ENCODE data around the gene CNPY1.

Gene CNPY1

GRCh38 chr7:155540553-155540952 is 5.8 kb downstream of the CNPY1 start:
- peaks cover 4% of the 10 kb centered on the region for H3K27me3 ChIP-seq (ENCODE audit: insufficient read depth, poor library complexity, severe bottlenecking)
- H3K27ac ChIP-seq (replicated peaks) = no peak overlapping the region
- H3K4me3 ChIP-seq (replicated peaks; ENCODE audit: insufficient read depth, low read length) = no peak overlapping the region
- TF ChIP-seq, protein P1, sequence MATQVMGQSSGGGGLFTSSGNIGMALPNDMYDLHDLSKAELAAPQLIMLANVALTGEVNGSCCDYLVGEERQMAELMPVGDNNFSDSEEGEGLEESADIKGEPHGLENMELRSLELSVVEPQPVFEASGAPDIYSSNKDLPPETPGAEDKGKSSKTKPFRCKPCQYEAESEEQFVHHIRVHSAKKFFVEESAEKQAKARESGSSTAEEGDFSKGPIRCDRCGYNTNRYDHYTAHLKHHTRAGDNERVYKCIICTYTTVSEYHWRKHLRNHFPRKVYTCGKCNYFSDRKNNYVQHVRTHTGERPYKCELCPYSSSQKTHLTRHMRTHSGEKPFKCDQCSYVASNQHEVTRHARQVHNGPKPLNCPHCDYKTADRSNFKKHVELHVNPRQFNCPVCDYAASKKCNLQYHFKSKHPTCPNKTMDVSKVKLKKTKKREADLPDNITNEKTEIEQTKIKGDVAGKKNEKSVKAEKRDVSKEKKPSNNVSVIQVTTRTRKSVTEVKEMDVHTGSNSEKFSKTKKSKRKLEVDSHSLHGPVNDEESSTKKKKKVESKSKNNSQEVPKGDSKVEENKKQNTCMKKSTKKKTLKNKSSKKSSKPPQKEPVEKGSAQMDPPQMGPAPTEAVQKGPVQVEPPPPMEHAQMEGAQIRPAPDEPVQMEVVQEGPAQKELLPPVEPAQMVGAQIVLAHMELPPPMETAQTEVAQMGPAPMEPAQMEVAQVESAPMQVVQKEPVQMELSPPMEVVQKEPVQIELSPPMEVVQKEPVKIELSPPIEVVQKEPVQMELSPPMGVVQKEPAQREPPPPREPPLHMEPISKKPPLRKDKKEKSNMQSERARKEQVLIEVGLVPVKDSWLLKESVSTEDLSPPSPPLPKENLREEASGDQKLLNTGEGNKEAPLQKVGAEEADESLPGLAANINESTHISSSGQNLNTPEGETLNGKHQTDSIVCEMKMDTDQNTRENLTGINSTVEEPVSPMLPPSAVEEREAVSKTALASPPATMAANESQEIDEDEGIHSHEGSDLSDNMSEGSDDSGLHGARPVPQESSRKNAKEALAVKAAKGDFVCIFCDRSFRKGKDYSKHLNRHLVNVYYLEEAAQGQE (IDR thresholded peaks at IDR 0.05; ENCODE audit: insufficient replicate concordance, low read depth) = no peak
- DNase-seq (ENCODE audit: low read depth in 1 of 2, low spot score in 1 of 2) = no peak

DNA sequence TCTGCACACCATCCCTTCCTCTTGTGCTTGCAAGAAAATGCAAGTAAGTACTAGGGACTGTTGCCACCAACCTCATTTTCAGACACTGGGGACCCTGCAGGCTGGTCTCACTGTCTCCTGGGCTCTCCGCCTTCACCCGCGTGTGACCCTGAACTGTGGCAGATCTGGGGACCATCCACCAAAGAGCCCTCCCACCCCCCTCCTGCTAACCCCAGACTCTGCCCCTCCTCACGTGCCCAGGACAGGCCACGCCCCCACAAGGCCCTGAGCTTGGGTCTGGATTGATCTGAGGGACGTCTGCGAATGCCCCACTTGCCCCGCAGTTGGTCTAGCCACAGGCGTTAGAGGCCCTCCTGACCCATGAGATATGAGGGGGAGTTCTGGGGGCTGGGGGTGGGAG is 8.1 kb downstream of the CNPY1 start:
- no peak for TF ChIP-seq POLR2AphosphoS5 (IDR thresholded peaks at IDR 0.05; ENCODE audit: low read depth)
- TF ChIP-seq, protein P1 (IDR thresholded peaks at IDR 0.05; ENCODE audit: insufficient replicate concordance, low read depth) = no peak
- TF ChIP-seq GABPA (IDR thresholded peaks at IDR 0.05; ENCODE audit: low read depth) = no peak
- TF ChIP-seq SPI1 (IDR thresholded peaks at IDR 0.05; ENCODE audit: borderline replicate concordance, low read depth) = no peak
- TF ChIP-seq, protein P2, sequence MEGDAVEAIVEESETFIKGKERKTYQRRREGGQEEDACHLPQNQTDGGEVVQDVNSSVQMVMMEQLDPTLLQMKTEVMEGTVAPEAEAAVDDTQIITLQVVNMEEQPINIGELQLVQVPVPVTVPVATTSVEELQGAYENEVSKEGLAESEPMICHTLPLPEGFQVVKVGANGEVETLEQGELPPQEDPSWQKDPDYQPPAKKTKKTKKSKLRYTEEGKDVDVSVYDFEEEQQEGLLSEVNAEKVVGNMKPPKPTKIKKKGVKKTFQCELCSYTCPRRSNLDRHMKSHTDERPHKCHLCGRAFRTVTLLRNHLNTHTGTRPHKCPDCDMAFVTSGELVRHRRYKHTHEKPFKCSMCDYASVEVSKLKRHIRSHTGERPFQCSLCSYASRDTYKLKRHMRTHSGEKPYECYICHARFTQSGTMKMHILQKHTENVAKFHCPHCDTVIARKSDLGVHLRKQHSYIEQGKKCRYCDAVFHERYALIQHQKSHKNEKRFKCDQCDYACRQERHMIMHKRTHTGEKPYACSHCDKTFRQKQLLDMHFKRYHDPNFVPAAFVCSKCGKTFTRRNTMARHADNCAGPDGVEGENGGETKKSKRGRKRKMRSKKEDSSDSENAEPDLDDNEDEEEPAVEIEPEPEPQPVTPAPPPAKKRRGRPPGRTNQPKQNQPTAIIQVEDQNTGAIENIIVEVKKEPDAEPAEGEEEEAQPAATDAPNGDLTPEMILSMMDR (IDR thresholded peaks at IDR 0.05; ENCODE audit: insufficient read depth, low read length) = no peak
- Histone ChIP-seq H3K27me3 (ENCODE audit: insufficient read depth, poor library complexity, severe bottlenecking) (peaks cover 17% of the 10 kb centered on the region), H3K4me3 (replicated peaks; ENCODE audit: insufficient read depth, low read length) (no peak overlapping the region), H3K27ac (replicated peaks) (no peak overlapping the region)
- no peak for DNase-seq (ENCODE audit: low read depth in 1 of 2, low spot score in 1 of 2)

DNA sequence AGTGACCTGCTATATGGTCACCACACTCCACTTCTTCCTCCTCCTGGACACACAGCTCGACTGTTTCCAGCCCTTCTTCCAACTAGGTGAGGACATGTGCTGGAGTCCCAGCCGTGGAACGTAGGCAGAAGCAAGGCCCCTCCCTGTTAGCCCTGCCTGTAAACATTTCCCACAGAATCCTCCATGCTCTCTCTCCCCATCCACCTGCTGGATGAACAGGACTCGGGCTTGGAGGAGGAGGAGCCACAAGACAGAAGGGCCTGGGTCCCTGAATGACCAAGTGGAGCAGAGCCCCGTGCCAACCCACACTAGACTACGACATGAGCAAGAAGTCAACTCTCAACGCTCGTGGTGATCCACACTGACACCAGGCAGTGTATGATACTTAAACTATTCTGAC is 9.9 kb downstream of the CNPY1 start:
- no peak overlapping the region for H3K4me3 ChIP-seq (replicated peaks; ENCODE audit: insufficient read depth, low read length)
- TF ChIP-seq, protein P2 (IDR thresholded peaks at IDR 0.05; ENCODE audit: insufficient read depth, low read length) = no peak
- TF ChIP-seq, protein P1 (IDR thresholded peaks at IDR 0.05; ENCODE audit: insufficient replicate concordance, low read depth) = no peak
- TF ChIP-seq SPI1 (IDR thresholded peaks at IDR 0.05; ENCODE audit: borderline replicate concordance, low read depth) (no peak), GABPA (IDR thresholded peaks at IDR 0.05; ENCODE audit: low read depth) (no peak), POLR2AphosphoS5 (IDR thresholded peaks at IDR 0.05; ENCODE audit: low read depth) (no peak)
- DNase-seq (ENCODE audit: low read depth in 1 of 2, low spot score in 1 of 2) = no peak
- H3K27me3 ChIP-seq (ENCODE audit: insufficient read depth, poor library complexity, severe bottlenecking) = peaks cover 35% of the 10 kb centered on the region
- H3K27ac ChIP-seq (replicated peaks) = no peak overlapping the region

DNA sequence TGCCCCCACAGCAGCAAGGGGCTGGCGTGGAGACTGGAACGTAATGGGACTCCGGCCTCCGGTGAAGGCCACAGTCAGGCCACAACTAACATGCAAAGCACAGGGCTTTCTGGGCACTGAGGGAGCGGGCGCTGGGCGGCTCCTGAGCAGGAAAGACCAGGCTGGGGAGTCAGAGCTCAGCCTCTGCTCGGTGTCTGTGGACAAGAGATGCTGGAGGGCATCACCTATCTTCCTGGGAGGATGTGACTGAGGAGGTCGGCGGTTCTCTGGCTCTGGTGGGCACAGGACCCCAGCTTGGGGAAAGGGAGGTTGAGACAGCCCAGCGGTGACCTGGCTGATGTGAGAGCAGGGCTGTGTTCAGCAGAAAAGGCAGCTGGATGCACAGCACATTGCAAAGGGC is 11.7 kb downstream of the CNPY1 start:
- Histone ChIP-seq H3K27ac (replicated peaks) (no peak overlapping the region), H3K4me3 (replicated peaks; ENCODE audit: insufficient read depth, low read length) (no peak overlapping the region), H3K27me3 (ENCODE audit: insufficient read depth, poor library complexity, severe bottlenecking) (peaks cover 42% of the 10 kb centered on the region)
- TF ChIP-seq GABPA (IDR thresholded peaks at IDR 0.05; ENCODE audit: low read depth) (no peak), SPI1 (IDR thresholded peaks at IDR 0.05; ENCODE audit: borderline replicate concordance, low read depth) (no peak), POLR2AphosphoS5 (IDR thresholded peaks at IDR 0.05; ENCODE audit: low read depth) (no peak)
- TF ChIP-seq, protein P2 (IDR thresholded peaks at IDR 0.05; ENCODE audit: insufficient read depth, low read length) = no peak
- TF ChIP-seq, protein P1 (IDR thresholded peaks at IDR 0.05; ENCODE audit: insufficient replicate concordance, low read depth) = no peak
- DNase-seq (ENCODE audit: low read depth in 1 of 2, low spot score in 1 of 2) = no peak
